Common myeloid progenitor, CD34-positive (primary cell): ENCODE measurements around the gene VEGFA.

ENCODE experiments used
- CTCF ChIA-PET: fragments of 350-600 bp; sonication (Branson Sonifier 250); formaldehyde crosslinking; loops from one replicate; lab custom pipeline; 2021; ENCODE audit warnings: antibody characterized with exemption; lab: Charles Lee
- POLR2A ChIA-PET: fragments of 350-600 bp; sonication (Branson Sonifier 250); formaldehyde crosslinking; loops from one replicate; lab custom pipeline; 2021; ENCODE audit warnings: antibody characterized with exemption; lab: Charles Lee
- DNase-seq, 3 donors: peaks; one replicate each; pipeline versions ENCODE4 v3.0.0 to v3.0.0-alpha.2; 2013
- H3K27ac ChIP-seq, 2 experiments: 1 replicate in 1 of 2; 2 replicates in 1 of 2; pipeline ENCODE4 v1.7.0; 2013; ENCODE audit warnings: inconsistent platforms in 2 of 2, low read length in 2 of 2, mild to moderate bottlenecking in 2 of 2, low read depth in 1 of 2, moderate library complexity in 1 of 2; ENCODE audit not compliant: severe bottlenecking in 2 of 2, insufficient read depth in 1 of 2, poor library complexity in 1 of 2
- H3K27me3 ChIP-seq, 5 experiments: replicated peaks in 2 of 5; 1 replicate in 3 of 5; 2 replicates in 2 of 5; pipeline versions ENCODE4 v1.6.1 to v1.7.0; 2013; ENCODE audit warnings: low read length in 4 of 5, mild to moderate bottlenecking in 2 of 5, moderate library complexity in 2 of 5, inconsistent platforms in 1 of 5; ENCODE audit not compliant: insufficient read depth in 5 of 5, control insufficient read depth in 4 of 5
- H3K36me3 ChIP-seq, 4 experiments: 1 replicate in 2 of 4; 2 replicates in 2 of 4; pipeline versions ENCODE4 v1.6.1 to v1.7.0; 2013; ENCODE audit warnings: low read length in 3 of 4, control low read depth in 1 of 4, mild to moderate bottlenecking in 1 of 4; ENCODE audit not compliant: control insufficient read depth in 4 of 4, insufficient read depth in 4 of 4
- H3K4me1 ChIP-seq, 4 experiments: 1 replicate in 3 of 4; 2 replicates in 1 of 4; pipeline versions ENCODE4 v1.6.1 to v1.7.1; 2013; ENCODE audit warnings: low read length in 3 of 4, mild to moderate bottlenecking in 3 of 4, control low read depth in 1 of 4, inconsistent platforms in 1 of 4, moderate library complexity in 1 of 4; ENCODE audit not compliant: control insufficient read depth in 4 of 4, insufficient read depth in 4 of 4; ENCODE audit errors: control extremely low read depth in 1 of 4
- H3K4me3 ChIP-seq, 7 experiments: 1 replicate in 4 of 7; 2 replicates in 3 of 7; pipeline versions ENCODE4 v1.5.1 to v1.7.0; 2013; ENCODE audit warnings: mild to moderate bottlenecking in 7 of 7, low read length in 6 of 7, moderate library complexity in 6 of 7, inconsistent platforms in 2 of 7, low read depth in 2 of 7, control low read depth in 1 of 7; ENCODE audit not compliant: insufficient read depth in 4 of 7, control insufficient read depth in 1 of 7; ENCODE audit errors: extremely low read depth in 1 of 7
- H3K9me3 ChIP-seq, 5 experiments: 1 replicate in 4 of 5; 2 replicates in 1 of 5; pipeline versions ENCODE4 v1.6.1 to v1.7.1; 2013; ENCODE audit warnings: low read length in 4 of 5, mild to moderate bottlenecking in 2 of 5, inconsistent platforms in 1 of 5, low read depth in 1 of 5, moderate library complexity in 1 of 5; ENCODE audit not compliant: control insufficient read depth in 4 of 5, insufficient read depth in 2 of 5; ENCODE audit errors: control extremely low read depth in 1 of 5
- WGBS: methylation state at CpG from one replicate; pipeline ENCODE4 v1.1.5; 2013; ENCODE audit not compliant: insufficient coverage; 5-methylcytosine and 5-hydroxymethylcytosine counted together

The VEGFA gene

DNA sequence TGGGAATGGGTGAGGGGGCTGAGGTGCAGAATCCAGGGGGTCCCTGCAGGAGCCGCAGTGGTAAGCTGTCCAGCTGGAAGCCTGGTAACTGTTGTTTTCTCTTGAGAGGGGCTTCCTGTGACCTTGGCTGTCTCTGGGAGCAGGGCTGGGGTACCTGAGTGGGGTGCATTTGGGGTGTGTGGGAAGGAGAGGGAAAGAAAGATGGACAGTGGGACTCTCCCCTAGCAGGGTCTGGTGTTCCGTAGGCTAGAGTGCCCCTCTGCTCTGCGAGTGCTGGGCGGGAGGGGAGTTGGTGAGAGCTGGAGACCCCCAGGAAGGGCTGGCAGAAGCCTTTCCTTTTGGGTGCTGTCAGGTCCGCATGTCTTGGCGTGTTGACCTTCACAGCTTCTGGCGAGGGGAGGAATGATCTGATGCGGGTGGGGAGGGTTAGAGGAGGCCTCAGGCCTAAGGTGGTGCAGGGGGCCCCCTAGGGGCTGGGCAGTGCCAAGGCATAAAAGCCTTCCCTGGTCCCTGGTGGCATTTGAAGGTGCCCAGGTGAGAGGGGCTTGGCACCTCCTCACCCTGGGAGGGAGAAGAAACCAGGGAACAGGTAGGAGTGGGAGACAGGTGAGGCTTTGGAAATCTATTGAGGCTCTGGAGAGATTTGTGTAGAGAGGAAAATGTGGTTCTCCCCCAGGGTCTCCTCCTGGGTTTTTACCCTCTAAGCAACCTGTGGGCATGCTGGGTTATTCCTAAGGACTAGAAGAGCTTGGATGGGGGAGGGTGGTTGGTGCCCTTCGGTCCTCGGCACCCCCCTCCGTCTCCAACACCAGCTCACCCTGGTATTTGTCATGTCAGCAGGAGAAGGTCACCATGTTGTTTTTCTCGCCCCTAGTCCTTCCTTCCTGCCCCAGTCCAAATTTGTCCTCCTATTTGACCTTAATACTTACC is 3.3 kb downstream of the VEGFA start:
- H3K4me3 ChIP-seq: peak overlapping the region in 3 of 7 experiments; percentile 16 to 86 (median 77)
- WGBS: 62% methylated on average over 7 of the region's 12 CpGs

GRCh38 chr6:43773980-43774775 is 4.2 kb downstream of the VEGFA start:
- Histone ChIP-seq H3K27ac (no peak overlapping the region), H3K9me3 (no peaks in the 10 kb centered on the region), H3K4me1 (peaks cover 2 to 69% (median 54%) of the 10 kb centered on the region in 4 experiments), H3K36me3 (peaks cover 0 to 25% (median 9%) of the 10 kb centered on the region in 4 experiments), H3K27me3 (peaks cover 0 to 30% (median 0%) of the 10 kb centered on the region in 5 experiments), H3K4me3 (peak overlapping the region in 2 of 7 experiments; percentile 11 to 62)
- no peak for DNase-seq
- ChIA-PET POLR2A (interaction anchor here (0.6 kb wide), 1 partner anchor 108 kb away, joined by 4 read pairs; no protein-coding TSS in a partner anchor), CTCF (interaction anchor here (0.8 to 7.1 kb wide), 41 partner anchors 9 to 308 kb away, joined by 3 to 68 read pairs (median 5); no protein-coding TSS in a partner anchor)
- WGBS: 67% methylated on average over 8 of the region's 12 CpGs

More for the DNA sequence above, 3.3 kb downstream of the VEGFA start:
- Histone ChIP-seq H3K27ac (peak overlapping the region in 1 of 2 experiments; percentile 84), H3K4me1 (peaks cover 2 to 70% (median 54%) of the 10 kb centered on the region in 4 experiments), H3K27me3 (peaks cover 0 to 30% (median 0%) of the 10 kb centered on the region in 5 experiments), H3K36me3 (peaks cover 0 to 16% (median 5%) of the 10 kb centered on the region in 4 experiments), H3K9me3 (no peaks in the 10 kb centered on the region)
- DNase-seq: peak; percentile 50 to 59 (median 54)
- ChIA-PET CTCF (interaction anchor here (0.8 to 7.1 kb wide), 37 partner anchors 10 to 309 kb away, joined by 3 to 68 read pairs (median 5); no protein-coding TSS in a partner anchor), POLR2A (no interaction called here)

- Histone ChIP-seq H3K4me1 (peaks cover 2 to 64% (median 49%) of the 10 kb centered on the region in 4 experiments), H3K36me3 (peaks cover 0 to 33% (median 12%) of the 10 kb centered on the region in 4 experiments), H3K27ac (peak overlapping the region in 1 of 2 experiments; percentile 17), H3K9me3 (no peaks in the 10 kb centered on the region), H3K27me3 (peaks cover 0 to 30% (median 0%) of the 10 kb centered on the region in 5 experiments), H3K4me3 (peak overlapping the region in 5 of 7 experiments; percentile 1 to 62 (median 11))
- ChIA-PET POLR2A (interaction anchor here (0.6 kb wide), 1 partner anchor 109 kb away, joined by 4 read pairs; no protein-coding TSS in a partner anchor), CTCF (interaction anchor here (0.8 to 7.1 kb wide), 30 partner anchors 8 to 305 kb away, joined by 3 to 68 read pairs (median 5); no protein-coding TSS in a partner anchor)
- 18% methylated on average over 14 of the region's 17 CpGs for WGBS
- peak; percentile 64 to 81 (median 78) for DNase-seq
Observed at GRCh38 chr6:43774776-43775534, 4.9 kb downstream of the VEGFA start.

GRCh38 chr6:43775535-43775885 is 5.5 kb downstream of the VEGFA start:
- Histone ChIP-seq H3K9me3 (no peaks in the 10 kb centered on the region), H3K27ac (no peak overlapping the region), H3K4me3 (peak overlapping the region in 1 of 7 experiments; percentile 7), H3K4me1 (peaks cover 2 to 59% (median 43%) of the 10 kb centered on the region in 4 experiments), H3K36me3 (peaks cover 0 to 38% (median 15%) of the 10 kb centered on the region in 4 experiments), H3K27me3 (peaks cover 0 to 24% (median 0%) of the 10 kb centered on the region in 5 experiments)
- POLR2A ChIA-PET: no interaction called here
- CTCF ChIA-PET: interaction anchor here (0.9 to 7.1 kb wide), 14 partner anchors 8 to 230 kb away, joined by 3 to 68 read pairs (median 9); no protein-coding TSS in a partner anchor
- WGBS: 96% methylated on average over 3 of the region's 4 CpGs
- no peak for DNase-seq

DNA sequence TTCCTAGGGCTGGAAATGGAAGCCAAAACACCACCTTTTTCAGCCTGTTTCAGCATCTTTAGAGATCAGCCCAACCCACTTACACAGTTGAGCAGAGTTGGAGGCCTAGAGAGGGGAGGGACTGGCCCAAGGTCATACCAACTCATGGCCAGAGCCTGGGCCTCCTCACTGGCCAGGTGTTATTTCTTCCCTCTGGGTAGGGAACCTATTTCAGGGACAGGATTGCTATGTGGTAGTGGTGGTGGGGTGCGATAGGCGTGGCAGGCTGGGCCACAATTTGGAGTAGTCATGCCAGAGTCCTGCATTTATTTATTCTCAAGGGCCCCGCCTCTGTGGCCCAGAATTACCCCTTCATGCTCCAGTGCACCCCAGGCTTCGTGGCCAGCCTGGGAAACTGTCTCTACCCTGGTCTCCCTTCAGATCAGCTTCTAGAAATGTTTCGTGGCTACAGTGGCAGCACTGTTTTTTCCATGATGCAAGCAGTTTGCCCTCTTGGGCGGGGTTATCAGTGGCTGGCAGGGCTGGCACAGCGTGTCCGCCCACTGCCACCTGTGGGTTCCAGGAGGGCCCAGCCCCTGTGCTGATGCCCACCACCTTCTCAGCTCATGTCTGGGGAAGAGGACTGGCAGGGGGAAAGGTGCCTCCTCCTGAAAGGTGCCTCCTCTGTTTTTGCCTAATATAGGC is 6.2 kb downstream of the VEGFA start:
- H3K9me3 ChIP-seq: no peaks in the 10 kb centered on the region
- peaks cover 2 to 51% (median 38%) of the 10 kb centered on the region in 4 experiments for H3K4me1 ChIP-seq
- peak in 1 of 3 donors; percentile 21 for DNase-seq
- H3K27ac ChIP-seq: no peak overlapping the region
- POLR2A ChIA-PET: no interaction called here
- H3K27me3 ChIP-seq: peaks cover 0 to 16% (median 0%) of the 10 kb centered on the region in 5 experiments
- 78% methylated on average over 6 of the region's 8 CpGs for WGBS
- H3K36me3 ChIP-seq: peaks cover 0 to 46% (median 20%) of the 10 kb centered on the region in 4 experiments
- CTCF ChIA-PET: interaction anchor here (0.7 to 7.1 kb wide), 18 partner anchors 7 to 303 kb away, joined by 3 to 68 read pairs (median 5); no protein-coding TSS in a partner anchor
- H3K4me3 ChIP-seq: no peak overlapping the region
